ENCODE measurements around the gene WDR73.

WDR73 gene

DNA sequence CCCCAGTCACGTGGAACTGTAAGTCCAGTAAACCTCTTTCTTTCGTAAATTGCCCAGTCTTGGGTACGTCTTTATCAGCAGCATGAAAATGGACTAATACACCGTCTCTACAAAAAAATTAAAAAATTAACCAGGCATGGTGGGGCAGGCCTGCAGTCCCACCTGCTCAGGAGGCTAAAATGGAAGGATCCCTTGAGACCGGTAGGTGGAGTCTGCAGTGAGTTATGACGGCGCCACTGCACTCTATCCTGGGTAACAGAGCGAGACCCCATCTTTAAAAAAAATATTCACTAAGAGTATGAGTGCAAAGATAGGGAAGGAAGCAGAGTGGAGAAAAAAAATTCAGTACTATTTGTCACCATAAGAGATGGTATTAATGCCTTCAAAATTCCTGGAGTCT is 36.3 kb upstream of the WDR73 start:
- TF ChIP-seq, protein P1, sequence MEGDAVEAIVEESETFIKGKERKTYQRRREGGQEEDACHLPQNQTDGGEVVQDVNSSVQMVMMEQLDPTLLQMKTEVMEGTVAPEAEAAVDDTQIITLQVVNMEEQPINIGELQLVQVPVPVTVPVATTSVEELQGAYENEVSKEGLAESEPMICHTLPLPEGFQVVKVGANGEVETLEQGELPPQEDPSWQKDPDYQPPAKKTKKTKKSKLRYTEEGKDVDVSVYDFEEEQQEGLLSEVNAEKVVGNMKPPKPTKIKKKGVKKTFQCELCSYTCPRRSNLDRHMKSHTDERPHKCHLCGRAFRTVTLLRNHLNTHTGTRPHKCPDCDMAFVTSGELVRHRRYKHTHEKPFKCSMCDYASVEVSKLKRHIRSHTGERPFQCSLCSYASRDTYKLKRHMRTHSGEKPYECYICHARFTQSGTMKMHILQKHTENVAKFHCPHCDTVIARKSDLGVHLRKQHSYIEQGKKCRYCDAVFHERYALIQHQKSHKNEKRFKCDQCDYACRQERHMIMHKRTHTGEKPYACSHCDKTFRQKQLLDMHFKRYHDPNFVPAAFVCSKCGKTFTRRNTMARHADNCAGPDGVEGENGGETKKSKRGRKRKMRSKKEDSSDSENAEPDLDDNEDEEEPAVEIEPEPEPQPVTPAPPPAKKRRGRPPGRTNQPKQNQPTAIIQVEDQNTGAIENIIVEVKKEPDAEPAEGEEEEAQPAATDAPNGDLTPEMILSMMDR (IDR thresholded peaks at IDR 0.05) = no peak
- no peak for TF ChIP-seq ZFX (IDR thresholded peaks at IDR 0.05; ENCODE audit: borderline replicate concordance)
- peak overlapping the region; percentile 6; the same call in 1 of the 2 replicates for H3K27ac ChIP-seq

DNA sequence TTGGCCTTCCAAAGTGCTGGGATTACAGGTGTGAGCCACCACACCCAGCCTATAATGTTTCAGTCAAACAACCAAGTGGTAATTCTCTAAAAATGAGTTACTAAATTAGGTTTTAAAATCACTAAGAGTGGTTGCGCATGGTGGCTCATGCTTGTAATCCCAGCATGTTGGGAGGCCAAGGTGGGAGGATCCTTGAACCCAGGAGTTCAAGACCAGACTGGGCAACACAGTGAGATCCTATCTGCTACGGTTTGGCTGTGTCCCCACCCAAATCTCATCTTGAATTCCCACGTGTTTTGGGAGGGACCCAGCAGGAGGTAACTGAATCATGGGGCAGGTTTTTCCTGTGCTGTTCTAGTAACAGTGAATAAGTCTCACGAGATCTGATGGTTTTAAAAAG is 35.8 kb upstream of the WDR73 start:
- no peak for TF ChIP-seq ZFX (IDR thresholded peaks at IDR 0.05; ENCODE audit: borderline replicate concordance)
- TF ChIP-seq, protein P1 (IDR thresholded peaks at IDR 0.05) = no peak
- H3K27ac ChIP-seq = peak overlapping the region; percentile 6; the same call in 1 of the 2 replicates

DNA sequence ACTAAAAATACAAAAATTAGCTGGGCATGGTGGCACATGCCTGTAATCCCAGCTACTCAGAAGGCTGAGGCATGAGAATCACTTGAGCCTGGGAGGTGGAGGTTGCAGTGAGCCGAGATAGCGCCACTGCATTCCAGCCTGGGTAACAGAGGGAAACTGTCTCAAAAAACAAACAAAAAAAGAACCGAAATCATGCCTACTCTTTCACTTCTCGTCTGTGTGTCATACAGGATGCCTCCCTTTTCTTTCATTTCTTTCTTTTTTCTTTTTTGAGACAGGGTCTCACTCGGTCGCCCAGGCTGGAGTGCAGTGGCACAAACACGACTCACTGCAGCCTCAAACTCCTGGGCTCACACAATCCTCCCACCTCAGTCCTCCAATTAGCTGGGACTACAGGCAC is 32.4 kb upstream of the WDR73 start:
- H3K27ac ChIP-seq = peak overlapping the region; percentile 25; the same call in 1 of the 2 replicates

DNA sequence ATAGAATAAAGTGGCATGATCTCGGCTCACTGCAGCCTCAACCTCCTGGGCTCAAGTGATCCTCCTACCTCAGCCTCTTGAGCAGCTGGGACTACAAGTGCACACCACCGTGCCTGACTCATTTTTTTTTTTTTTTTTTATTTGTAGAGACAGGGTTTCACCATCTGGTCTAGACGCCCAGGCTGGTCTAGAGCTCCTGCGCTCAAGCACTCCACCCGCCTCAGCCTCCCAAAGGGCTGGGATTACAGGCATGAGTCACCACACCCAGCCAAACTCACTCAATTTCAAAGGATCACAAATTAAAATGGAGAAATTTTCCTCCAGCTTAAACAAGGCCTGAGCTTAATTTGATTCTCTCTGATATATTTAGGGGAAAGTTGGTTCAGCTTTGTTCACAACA is 31.2 kb upstream of the WDR73 start:
- peak overlapping the region; percentile 25; the same call in 1 of the 2 replicates for H3K27ac ChIP-seq
- TF ChIP-seq ZFX (IDR thresholded peaks at IDR 0.05; ENCODE audit: borderline replicate concordance) = no peak
- TF ChIP-seq, protein P1 (IDR thresholded peaks at IDR 0.05) = no peak

DNA sequence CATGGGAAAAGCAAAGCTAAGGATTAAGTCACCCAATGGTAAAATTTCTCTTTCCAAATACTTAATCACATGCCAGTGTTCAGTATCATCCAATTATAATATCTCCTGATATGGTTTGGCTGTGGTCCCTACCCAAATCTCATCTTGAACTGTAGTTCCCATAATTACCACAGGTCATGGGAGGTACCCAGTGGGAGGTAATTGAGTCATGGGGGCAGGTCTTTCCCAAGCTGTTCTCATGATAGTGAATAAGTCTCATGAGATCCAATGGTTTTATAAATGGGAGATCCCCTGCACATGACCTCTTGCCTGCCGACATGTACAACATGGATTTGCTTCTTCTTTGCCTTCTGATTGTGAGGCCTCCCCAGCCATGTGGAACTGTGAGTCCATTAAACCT is 30.0 kb upstream of the WDR73 start:
- peak overlapping the region; percentile 25; the same call in 1 of the 2 replicates for H3K27ac ChIP-seq
- no peak for TF ChIP-seq ZFX (IDR thresholded peaks at IDR 0.05; ENCODE audit: borderline replicate concordance)
- TF ChIP-seq, protein P1 (IDR thresholded peaks at IDR 0.05) = no peak

DNA sequence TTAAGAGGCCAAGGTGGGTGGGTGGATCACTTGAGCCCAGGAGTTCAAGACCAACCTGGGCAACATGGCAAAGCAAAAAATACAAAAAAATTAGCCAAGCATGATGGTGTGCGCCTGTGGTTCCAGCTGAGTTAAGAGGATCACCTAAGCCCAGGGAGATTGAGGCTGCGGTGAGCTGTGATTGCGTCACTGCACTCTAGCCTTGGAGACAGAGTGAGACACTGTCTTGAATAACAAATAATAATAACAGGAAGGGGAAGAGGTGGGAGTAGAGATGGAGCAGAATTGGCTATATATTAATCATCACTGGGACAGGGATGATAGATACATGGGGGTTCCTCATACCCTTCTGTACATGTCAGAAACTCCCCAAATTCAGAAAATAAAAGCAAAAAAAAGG is 27.7 kb upstream of the WDR73 start:
- 0 out of 2 replicates have a peak overlapping the region, but pooled peaks have one; percentile 9 for H3K27ac ChIP-seq
- TF ChIP-seq, protein P1 (IDR thresholded peaks at IDR 0.05) = no peak
- TF ChIP-seq ZFX (IDR thresholded peaks at IDR 0.05; ENCODE audit: borderline replicate concordance) = no peak

DNA sequence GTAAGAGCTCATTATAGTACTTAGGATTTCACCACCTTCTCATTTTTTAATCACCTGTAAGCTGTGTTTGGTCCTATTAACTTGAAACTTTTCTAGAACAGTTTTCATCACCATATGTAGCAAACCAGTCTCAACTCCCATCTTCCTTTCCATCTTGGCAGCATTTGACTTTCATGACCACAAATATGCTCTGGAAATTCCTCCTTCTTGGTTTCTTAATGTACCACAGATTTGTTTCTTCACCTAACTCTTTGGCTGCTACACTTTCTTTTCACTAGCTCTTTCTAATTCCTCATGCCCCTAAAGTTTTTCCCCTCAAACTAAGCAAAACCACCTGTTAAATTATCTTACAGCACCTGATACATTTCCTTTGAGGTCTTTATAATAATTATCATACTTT is 17.1 kb upstream of the WDR73 start:
- H3K27ac ChIP-seq = peak overlapping the region; percentile 20
- TF ChIP-seq, protein P1 (IDR thresholded peaks at IDR 0.05) = no peak
- no peak for TF ChIP-seq ZFX (IDR thresholded peaks at IDR 0.05; ENCODE audit: borderline replicate concordance)

DNA sequence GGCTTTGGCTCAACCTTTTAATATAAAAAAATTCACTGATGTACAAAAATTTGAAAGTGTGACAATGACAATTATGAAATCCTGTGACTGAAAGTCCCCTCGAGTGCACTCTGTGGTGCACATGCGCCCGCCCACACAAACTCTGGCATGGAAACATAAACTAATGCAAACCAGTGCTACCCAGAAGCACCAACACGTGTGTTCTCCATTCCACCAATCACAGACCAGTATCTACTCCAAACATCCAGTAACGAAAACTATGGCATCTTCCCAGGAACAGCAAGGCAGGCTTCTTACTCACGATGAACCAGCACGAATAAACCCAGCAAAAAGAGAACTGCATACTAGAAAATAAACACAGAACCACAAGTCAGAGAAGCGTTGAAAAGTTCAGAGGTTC is 15.6 kb upstream of the WDR73 start:
- TF ChIP-seq ZFX (IDR thresholded peaks at IDR 0.05; ENCODE audit: borderline replicate concordance) = no peak
- TF ChIP-seq, protein P1 (IDR thresholded peaks at IDR 0.05) = no peak
- no peak overlapping the region for H3K27ac ChIP-seq

Data from 22Rv1 (cell line).